GM12878 (cell line): ENCODE results near the gene SLC37A1. TPM values are rescaled to one million over a fixed set of nuclear protein-coding genes. Genes with fewer than 3 reads are reported as not detected.
A peak's percentile ranks its signal among the peaks of the same experiment; 100 is the strongest.

Experiments
- ATAC-seq: fragments of 200-7000 bp; cut with Tn5 transposase; 3 replicates; pipeline ENCODE4 v1.9.1; 2020; ENCODE audit warnings: mild to moderate bottlenecking, moderate library complexity
- BruUV-seq: library from RNA; stranded (reverse); fragments of 400-500 nt; replicated peaks from 2 replicates; lab custom pipeline; 2021; lab: Mats Ljungman, UMichigan
- CTCF ChIA-PET: fragments of 300-600 bp; sonication (Branson Sonifier 250); formaldehyde crosslinking; extraction: SDS; loops from one replicate; lab custom pipeline; 2021; ENCODE audit warnings: inconsistent platforms; lab: Yijun Ruan, JAX
- POLR2A ChIA-PET: fragments of 350-600 bp; formaldehyde crosslinking; extraction: SDS; loops from one replicate; lab custom pipeline; 2021; ENCODE audit warnings: inconsistent platforms; lab: Charles Lee
- RAD21 ChIA-PET: fragments of 300-600 bp; sonication (Branson Sonifier 250); formaldehyde crosslinking; loops from one replicate; lab custom pipeline; 2023; ENCODE audit warnings: antibody characterized with exemption; ENCODE audit not compliant: unreplicated experiment; lab: Charles Lee
- SMC1A ChIA-PET: fragments of 300-600 bp; sonication (Branson Sonifier 250); formaldehyde crosslinking; loops from one replicate; lab custom pipeline; 2023; ENCODE audit not compliant: unreplicated experiment, uncharacterized antibody; lab: Charles Lee
- DNase-seq: peaks from one replicate; pipeline ENCODE4 v3.0.0-alpha.2; 2011; ENCODE audit warnings: low read depth, low spot score
- FAIRE-seq: peaks from 3 replicates; lab custom pipeline; 2011; peaks lifted over from hg19 to GRCh38; lab: Jason Lieb, UNC
- H2AFZ ChIP-seq: 2 replicates; pipeline ENCODE4 v1.6.0; 2011; ENCODE audit warnings: low read depth, low read length, control low read depth; ENCODE audit not compliant: control insufficient read depth
- H3K27ac ChIP-seq: 2 replicates; pipeline ENCODE4 v1.5.1; 2011; ENCODE audit warnings: control low read depth; ENCODE audit not compliant: control insufficient read depth, insufficient read depth
- H3K27me3 ChIP-seq, 2 experiments: replicated peaks in 1 of 2; 2 replicates each; pipeline versions ENCODE4 v1.6.0 to v1.6.1; 2011; ENCODE audit warnings: low read length in 1 of 2; ENCODE audit not compliant: control insufficient read depth in 2 of 2, insufficient read depth in 2 of 2
- H3K36me3 ChIP-seq, 2 experiments: 2 replicates each; pipeline ENCODE4 v1.5.1; 2011; ENCODE audit warnings: low read length in 1 of 2; ENCODE audit not compliant: control insufficient read depth in 2 of 2, insufficient read depth in 2 of 2
- H3K4me1 ChIP-seq: 2 replicates; pipeline ENCODE4 v1.6.1; 2011; ENCODE audit warnings: mild to moderate bottlenecking, low read length, moderate library complexity, mixed read lengths; ENCODE audit not compliant: control insufficient read depth, insufficient read depth
- H3K4me2 ChIP-seq: 2 replicates; pipeline ENCODE4 v1.6.0; 2011; ENCODE audit warnings: control low read depth; ENCODE audit not compliant: control insufficient read depth, insufficient read depth
- H3K4me3 ChIP-seq: fragments of 200-600 bp; sonication (generic); 2 replicates; pipeline ENCODE4 v1.5.1; 2016
- H3K79me2 ChIP-seq: 2 replicates; pipeline ENCODE4 v1.6.0; 2011; ENCODE audit warnings: low read length; ENCODE audit not compliant: control insufficient read depth, insufficient read depth
- H3K9ac ChIP-seq: 2 replicates; pipeline ENCODE4 v1.8.0; 2011; ENCODE audit warnings: low read length, control low read depth, mixed read lengths; ENCODE audit not compliant: control insufficient read depth, insufficient read depth
- H3K9me3 ChIP-seq: replicated peaks from 3 replicates; pipeline ENCODE4 v1.5.1; 2011; ENCODE audit warnings: mild to moderate bottlenecking, low read length; ENCODE audit not compliant: control insufficient read depth, insufficient read depth
- H4K20me1 ChIP-seq: 2 replicates; pipeline ENCODE4 v1.6.0; 2011; ENCODE audit not compliant: control insufficient read depth, insufficient read depth
- BHLHE40 ChIP-seq, 2 experiments: fragments of 450-650 bp in 1 of 2; IDR thresholded peaks; 2 replicates each; pipeline ENCODE4 v1.6.1; 2011 to 2017; ENCODE audit warnings: low read depth in 2 of 2, borderline replicate concordance in 1 of 2, improper control_type of control experiment in 1 of 2, low read length in 1 of 2, mild to moderate bottlenecking in 1 of 2
- DPF2 ChIP-seq: fragments of 450-650 bp; IDR thresholded peaks from 2 replicates; pipeline ENCODE4 v1.6.1; 2017; ENCODE audit warnings: mild to moderate bottlenecking
- EED ChIP-seq: sonication (generic); IDR thresholded peaks from 2 replicates; pipeline ENCODE4 v1.6.1; 2016; ENCODE audit warnings: antibody characterized with exemption, low read depth
- FOS ChIP-seq: IDR thresholded peaks from 3 replicates; pipeline ENCODE4 v1.6.1; 2011; ENCODE audit warnings: borderline replicate concordance; ENCODE audit not compliant: insufficient read length; ENCODE audit errors: extremely low read depth
- IKZF1 ChIP-seq: fragments of 450-650 bp; conservative IDR thresholded peaks from 2 replicates; pipeline ENCODE4 v1.6.1; 2017; ENCODE audit warnings: antibody characterized with exemption, mild to moderate bottlenecking
- LARP7 ChIP-seq: fragments of 450-650 bp; IDR thresholded peaks from 2 replicates; pipeline ENCODE4 v1.6.1; 2017; ENCODE audit warnings: mild to moderate bottlenecking
- NFIC ChIP-seq: IDR thresholded peaks from 2 replicates; pipeline ENCODE4 v1.6.1; 2012; ENCODE audit warnings: low read depth, mild to moderate bottlenecking, inconsistent platforms, low read length, moderate library complexity
- NFYA ChIP-seq: IDR thresholded peaks from 2 replicates; pipeline ENCODE4 v1.6.1; 2011; ENCODE audit warnings: low read depth, mild to moderate bottlenecking, low read length, improper control_type of control experiment, borderline replicate concordance
- NR2C1 ChIP-seq: fragments of 450-650 bp; IDR thresholded peaks from 2 replicates; pipeline ENCODE4 v1.6.1; 2017; ENCODE audit warnings: antibody characterized with exemption, mild to moderate bottlenecking, moderate library complexity
- RAD21 ChIP-seq: IDR thresholded peaks from 2 replicates; pipeline ENCODE4 v1.6.1; 2011; ENCODE audit warnings: mild to moderate bottlenecking, low read depth, low read length, moderate library complexity; ENCODE audit not compliant: insufficient read depth
- RAD51 ChIP-seq: fragments of 450-650 bp; IDR thresholded peaks from 2 replicates; pipeline ENCODE4 v1.6.1; 2016; ENCODE audit warnings: moderate library complexity, mild to moderate bottlenecking, inconsistent platforms
- RELB ChIP-seq: fragments of 450-650 bp; IDR thresholded peaks from 2 replicates; pipeline ENCODE4 v1.6.1; 2017; ENCODE audit warnings: low read depth, mild to moderate bottlenecking, moderate library complexity
- SP1 ChIP-seq: IDR thresholded peaks from one replicate; pipeline ENCODE4 v1.6.1; 2011; ENCODE audit warnings: low read depth, low read length
- WGBS: methylation state at CpG from one replicate; pipeline ENCODE4 v1.1.6; 2016; ENCODE audit warnings: low lambda C conversion rate; ENCODE audit not compliant: insufficient replicate concordance, insufficient coverage; ENCODE audit errors: missing lambda C conversion rate; 5-methylcytosine and 5-hydroxymethylcytosine counted together
- in situ Hi-C: fragments of 300-500 bp; cut with MboI; formaldehyde crosslinking; loops from 9 replicates; pipeline ENCODE4 v1.14.3; 2018; ENCODE audit warnings: mixed read lengths
- intact Hi-C: fragments of 100-400 bp; cut with micrococcal nuclease; formaldehyde crosslinking; loops from one replicate; pipeline ENCODE4 v1.14.2; 2022; ENCODE audit not compliant: unreplicated experiment
- polyA plus RNA-seq, 11 experiments: library from polyadenylated mRNA; depleted of rRNA in 4 of 11; unstranded in 6 of 11; stranded (reverse) in 5 of 11; fragments of >200 nt; fragmentation: Nextera tagmentation in 4 of 11; fragmentation: Illumina TruSeq in 1 of 11; extraction: Ambion mirVana in 4 of 11; extraction: Trizol in 1 of 11; gene quantifications; 1 replicate in 1 of 11; 2 replicates in 10 of 11; pipeline versions ENCODE4 v1.2.1 to v1.2.3, GENCODE V29; 2011 to 2016; ENCODE audit warnings: inconsistent platforms in 2 of 11, missing spikeins in 2 of 11, low read depth in 1 of 11
- total RNA-seq, 4 experiments: library from RNA; depleted of rRNA in 3 of 4; stranded (reverse); fragments of >200 nt in 3 of 4; fragmentation: Illumina TruSeq in 1 of 4; extraction: Trizol in 1 of 4; gene quantifications; 2 replicates each; pipeline versions ENCODE4 v1.2.1 to v1.2.3, GENCODE V29; 2013 to 2021
- TF ChIP-seq, protein P1 (sequence below): IDR thresholded peaks from 2 replicates; pipeline ENCODE4 v1.6.1; 2012; ENCODE audit warnings: low read depth, low read length, improper control_type of control experiment
- TF ChIP-seq, protein P2 (sequence below): fragments of 450-650 bp; IDR thresholded peaks from 2 replicates; pipeline ENCODE4 v1.6.1; 2016; ENCODE audit warnings: mild to moderate bottlenecking

SLC37A1 gene
- total and polyA plus RNA-seq, 10 of the 15 experiments (the other 5 are each of a cell fraction or from before 2014, with no cell fraction given): 1.1 to 35.5 (median 24.4) TPM

DNA sequence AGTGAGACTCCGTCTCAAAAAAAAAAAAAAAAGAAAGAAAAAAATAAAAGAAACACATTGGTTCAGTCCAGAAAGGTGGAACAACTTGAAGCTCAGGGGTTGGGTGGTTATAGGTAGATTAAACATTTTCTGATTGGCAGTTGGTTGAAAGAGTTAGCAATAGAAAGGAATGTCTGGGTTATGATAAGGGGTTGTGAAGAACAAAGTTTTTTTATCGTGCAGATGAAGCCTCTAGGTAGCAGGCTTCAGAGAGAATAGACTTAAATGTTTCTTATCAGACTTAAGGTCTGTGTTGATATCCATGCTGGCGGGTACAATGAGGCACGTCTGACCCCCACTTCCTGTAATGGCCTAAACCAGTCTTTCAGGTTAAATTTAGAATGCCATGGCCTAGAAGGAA, 94.8 kb downstream of the SLC37A1 start:
- 47% methylated on average over 3 of the region's 4 CpGs for WGBS
- ATAC-seq (no peak), FAIRE-seq (no peak), DNase-seq (no peak)
- Histone ChIP-seq H3K4me1 (no peaks in the 10 kb centered on the region), H3K27ac (no peak overlapping the region), H3K36me3 (no peaks in the 10 kb centered on the region), H3K4me3 (no peak overlapping the region), H3K9ac (no peak overlapping the region), H2AFZ (no peak overlapping the region), H3K79me2 (no peaks in the 10 kb centered on the region), H3K27me3 (no peaks in the 10 kb centered on the region), H4K20me1 (no peaks in the 10 kb centered on the region), H3K4me2 (no peak overlapping the region), H3K9me3 (peaks cover 5% of the 10 kb centered on the region; the same call in 2 of the 3 replicates)
- no TSS peak for BruUV-seq
- POLR2A ChIA-PET: interaction anchor here (0.7 kb wide), 2 partner anchors 53 to 1840 kb away, joined by 4 to 6 read pairs; no protein-coding TSS in a partner anchor
- intact Hi-C loops (no loop called here), in situ Hi-C loops (no loop called here)
- SMC1A ChIA-PET: no interaction called here
- TF ChIP-seq NR2C1 (no peak), DPF2 (no peak)
- RAD21 ChIA-PET: no interaction called here
- CTCF ChIA-PET: no interaction called here

DNA sequence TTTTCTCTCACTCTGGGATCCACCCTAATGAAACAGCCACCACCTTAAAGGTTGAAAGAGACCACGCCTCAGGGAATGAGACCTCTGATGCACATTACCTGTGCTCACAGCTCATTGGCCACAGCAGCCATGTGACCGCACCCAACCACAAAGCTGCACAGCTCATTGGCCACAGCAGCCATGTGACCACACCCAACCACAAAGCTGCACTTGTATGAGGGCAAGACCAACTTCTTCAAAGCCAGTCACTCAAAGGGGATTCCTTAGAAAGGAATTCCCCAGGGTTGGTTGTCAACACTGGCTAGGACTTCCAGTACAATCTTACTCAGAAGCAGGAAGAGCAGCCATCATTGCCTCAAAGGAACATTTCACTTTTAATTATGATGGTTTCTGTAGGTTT, 96.2 kb downstream of the SLC37A1 start:
- Histone ChIP-seq H3K4me3 (no peak overlapping the region), H4K20me1 (no peaks in the 10 kb centered on the region), H3K4me1 (no peaks in the 10 kb centered on the region), H3K79me2 (no peaks in the 10 kb centered on the region), H3K27ac (no peak overlapping the region), H3K36me3 (no peaks in the 10 kb centered on the region), H3K9ac (no peak overlapping the region), H3K27me3 (no peaks in the 10 kb centered on the region), H3K9me3 (peaks cover 5% of the 10 kb centered on the region; the same call in 2 of the 3 replicates), H3K4me2 (no peak overlapping the region), H2AFZ (no peak overlapping the region)
- SMC1A ChIA-PET: interaction anchor here (1.0 kb wide), 1 partner anchor 14 kb away, joined by 3 read pairs; no protein-coding TSS in a partner anchor
- intact Hi-C loops (no loop called here), in situ Hi-C loops (no loop called here)
- CTCF ChIA-PET: no interaction called here
- DNase-seq (peak; percentile 83), ATAC-seq (peak; percentile 100), FAIRE-seq (peak; percentile 92)
- POLR2A ChIA-PET: no interaction called here
- WGBS: 8% methylated on average over 2 of the region's 2 CpGs
- RAD21 ChIA-PET: no interaction called here
- BruUV-seq: no TSS peak
- TF ChIP-seq, protein P1, sequence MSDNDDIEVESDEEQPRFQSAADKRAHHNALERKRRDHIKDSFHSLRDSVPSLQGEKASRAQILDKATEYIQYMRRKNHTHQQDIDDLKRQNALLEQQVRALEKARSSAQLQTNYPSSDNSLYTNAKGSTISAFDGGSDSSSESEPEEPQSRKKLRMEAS: peak; percentile 15; the same call in 1 of the 2 replicates
- TF ChIP-seq, protein P2, sequence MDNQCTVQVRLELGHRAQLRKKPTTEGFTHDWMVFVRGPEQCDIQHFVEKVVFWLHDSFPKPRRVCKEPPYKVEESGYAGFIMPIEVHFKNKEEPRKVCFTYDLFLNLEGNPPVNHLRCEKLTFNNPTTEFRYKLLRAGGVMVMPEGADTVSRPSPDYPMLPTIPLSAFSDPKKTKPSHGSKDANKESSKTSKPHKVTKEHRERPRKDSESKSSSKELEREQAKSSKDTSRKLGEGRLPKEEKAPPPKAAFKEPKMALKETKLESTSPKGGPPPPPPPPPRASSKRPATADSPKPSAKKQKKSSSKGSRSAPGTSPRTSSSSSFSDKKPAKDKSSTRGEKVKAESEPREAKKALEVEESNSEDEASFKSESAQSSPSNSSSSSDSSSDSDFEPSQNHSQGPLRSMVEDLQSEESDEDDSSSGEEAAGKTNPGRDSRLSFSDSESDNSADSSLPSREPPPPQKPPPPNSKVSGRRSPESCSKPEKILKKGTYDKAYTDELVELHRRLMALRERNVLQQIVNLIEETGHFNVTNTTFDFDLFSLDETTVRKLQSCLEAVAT: peak; percentile 86
- TF ChIP-seq RAD51 (peak; percentile 94), LARP7 (no peak), RAD21 (no peak), EED (peak; percentile 57; the same call in 1 of the 2 replicates), NFIC (peak; percentile 79), IKZF1 (peak; percentile 26; the same call in 1 of the 2 replicates), RELB (peak; percentile 17; the same call in 1 of the 2 replicates), SP1 (peak; percentile 39), NFYA (no peak), BHLHE40 (IDR thresholded peaks at IDR 0.05; ENCODE audit: borderline replicate concordance in 1 of 2, low read depth in 2 of 2, low read length in 1 of 2) (peak in 1 of 2 experiments; percentile 42; a peak in 2 of 4 replicates), FOS (peak; percentile 36)
